BLaER1 treated with 17β-estradiol and CSF1 and Interleukin-3, amounts not matched to agents 10 nM and 100 nM (cell line): ENCODE measurements around the gene SEMA6A.
"Not testable (repeated sequence)": the region's sequence is repeated elsewhere in the genome, so short reads cannot be mapped to it uniquely, and the experiment has no call there.

Source experiments
- H3K27ac ChIP-seq, 11 experiments: shearing (Covaris generic); formaldehyde crosslinking; 2 replicates each; pipeline ENCODE4 v1.8.1; 2022
- H3K27me3 ChIP-seq, 11 experiments: shearing (Covaris generic); formaldehyde crosslinking; 2 replicates each; pipeline ENCODE4 v1.8.1; 2022
- H3K36me3 ChIP-seq, 11 experiments: shearing (Covaris generic); formaldehyde crosslinking; 2 replicates each; pipeline ENCODE4 v1.8.1; 2022
- H3K4me1 ChIP-seq, 10 experiments: shearing (Covaris generic); formaldehyde crosslinking; 2 replicates each; pipeline ENCODE4 v1.8.1; 2022
- H3K4me2 ChIP-seq, 11 experiments: shearing (Covaris generic); formaldehyde crosslinking; 2 replicates each; pipeline ENCODE4 v1.8.1; 2022
- H3K4me3 ChIP-seq, 10 experiments: shearing (Covaris generic); formaldehyde crosslinking; 2 replicates each; pipeline ENCODE4 v1.8.1; 2022
- H3K9ac ChIP-seq, 11 experiments: shearing (Covaris generic); formaldehyde crosslinking; 2 replicates each; pipeline ENCODE4 v1.8.1; 2022
- H3K9me3 ChIP-seq, 11 experiments: shearing (Covaris generic); formaldehyde crosslinking; replicated peaks in 1 of 11; 2 replicates each; pipeline ENCODE4 v1.8.1; 2022
- H4K20me1 ChIP-seq, 11 experiments: shearing (Covaris generic); formaldehyde crosslinking; 2 replicates each; pipeline ENCODE4 v1.8.1; 2022
- Cebpa-rat ChIP-seq, 11 experiments: shearing (Covaris generic); IDR thresholded peaks; 2 replicates each; pipeline ENCODE4 v1.8.1; 2022

The SEMA6A gene

DNA sequence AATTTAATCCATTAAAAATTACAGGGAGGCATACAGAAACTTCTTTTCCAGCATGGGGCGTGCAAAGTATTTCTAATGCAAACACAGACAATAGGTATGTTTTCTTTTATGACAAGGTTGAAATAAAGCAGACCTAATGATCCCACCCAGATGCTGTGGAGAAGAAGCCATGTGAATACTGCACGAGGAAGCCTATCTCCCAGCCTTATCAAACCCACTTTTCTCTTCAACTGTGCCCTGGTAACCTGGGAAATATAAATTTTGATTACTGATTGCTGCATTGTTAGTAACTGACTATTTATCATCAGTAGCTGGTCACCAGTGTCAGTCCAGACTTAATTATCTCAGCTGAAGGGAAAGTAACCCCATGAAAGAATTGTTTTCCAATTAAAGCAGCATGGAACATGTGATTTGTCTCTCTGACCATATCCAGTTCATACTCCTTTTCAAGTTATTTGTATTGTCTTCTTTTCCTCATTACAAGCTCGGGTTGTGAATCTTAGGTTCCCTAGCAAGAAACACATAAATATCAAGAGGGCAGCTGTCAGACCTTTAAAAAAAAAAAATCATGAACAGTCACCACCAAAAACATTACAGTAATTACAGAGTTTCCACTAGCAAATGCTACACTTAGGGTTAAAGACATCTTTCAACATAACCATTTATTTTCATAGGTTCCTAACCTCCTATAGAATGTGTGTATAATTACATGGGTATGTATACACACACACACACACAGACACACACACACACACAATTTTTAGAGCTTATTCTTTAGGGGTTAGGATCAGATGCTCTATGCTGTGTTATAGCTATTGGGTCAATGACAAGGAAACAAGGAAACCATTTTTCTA is 50.3 kb downstream of the SEMA6A start:
- Histone ChIP-seq H3K36me3 (no peaks in the 10 kb centered on the region), H3K4me3 (no peak overlapping the region), H3K27ac (no peak overlapping the region), H3K4me1 (peaks cover 5 to 31% (median 26%) of the 10 kb centered on the region in 10 experiments; a peak in 19 of 20 replicates), H3K27me3 (no peaks in the 10 kb centered on the region), H4K20me1 (no peaks in the 10 kb centered on the region), H3K9me3 (no peaks in the 10 kb centered on the region), H3K4me2 (no peak overlapping the region), H3K9ac (no peak overlapping the region)
- no peak for TF ChIP-seq Cebpa-rat (IDR thresholded peaks at IDR 0.05)

DNA sequence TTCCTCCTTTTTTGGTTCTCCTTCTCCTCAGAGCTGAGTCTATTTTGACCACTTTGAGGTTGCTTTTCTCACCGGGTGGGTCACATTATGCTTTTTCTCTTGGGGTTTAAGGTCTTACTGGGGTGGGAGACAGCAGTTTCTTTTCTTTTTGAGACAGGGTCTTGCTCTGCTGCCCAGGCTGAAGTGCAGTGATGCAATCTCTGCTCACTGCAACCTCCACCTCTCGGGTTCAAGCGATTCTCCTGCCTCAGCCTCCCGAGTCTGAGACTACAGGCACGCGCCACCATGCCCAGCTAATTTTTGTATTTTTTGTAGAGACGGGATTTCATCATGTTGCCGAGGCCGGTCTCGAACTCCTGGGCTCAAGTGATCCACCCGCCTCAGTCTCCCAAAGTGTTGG is 51.4 kb downstream of the SEMA6A start:
- peaks cover 5 to 31% (median 26%) of the 10 kb centered on the region in 10 experiments; a peak in 19 of 20 replicates for H3K4me1 ChIP-seq

DNA sequence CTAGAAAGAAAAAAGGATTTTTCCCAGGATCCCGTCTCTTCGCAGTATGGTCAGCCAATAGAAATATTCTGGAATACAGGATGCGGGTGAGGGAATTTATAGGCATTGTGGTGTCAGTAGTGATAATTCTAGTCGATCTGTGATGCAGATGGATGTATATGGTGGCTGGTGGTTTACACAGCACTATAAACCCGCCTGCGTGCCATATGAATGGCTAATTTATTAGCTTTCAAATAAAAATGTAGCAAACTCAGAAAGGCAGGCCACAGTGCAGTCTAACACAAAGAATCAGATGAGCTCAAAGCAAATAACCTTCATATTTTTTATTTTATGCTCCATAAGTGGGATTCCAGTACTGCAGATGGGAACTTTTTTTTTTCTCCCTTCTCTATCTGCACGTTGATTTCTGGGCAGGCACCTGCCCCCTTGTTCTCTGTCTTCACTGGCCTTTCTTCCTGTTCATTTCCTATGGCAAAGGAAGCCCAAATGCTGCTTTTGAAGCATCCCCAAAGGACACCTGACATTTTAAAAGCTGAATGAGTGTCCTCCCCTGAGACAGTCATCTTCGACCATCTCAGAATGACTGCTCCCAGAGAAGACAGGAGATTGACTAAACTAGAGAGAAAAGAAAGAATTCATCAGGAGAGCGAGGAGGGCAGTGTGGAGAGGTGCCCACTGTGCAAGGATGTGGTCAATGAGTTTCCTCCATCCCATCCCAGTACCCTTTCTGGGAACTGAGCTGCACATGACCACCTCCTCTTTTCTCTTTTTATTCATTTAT is 52.1 kb downstream of the SEMA6A start:
- no peak overlapping the region for H3K4me3 ChIP-seq
- peaks cover 5 to 31% (median 26%) of the 10 kb centered on the region in 10 experiments; a peak in 19 of 20 replicates for H3K4me1 ChIP-seq
- TF ChIP-seq Cebpa-rat (IDR thresholded peaks at IDR 0.05), result no peak
- H3K36me3 ChIP-seq, result no peaks in the 10 kb centered on the region
- no peak overlapping the region; a peak in 1 of 22 replicates for H3K27ac ChIP-seq
- H3K27me3 ChIP-seq, result no peaks in the 10 kb centered on the region
- no peaks in the 10 kb centered on the region for H4K20me1 ChIP-seq
- H3K9me3 ChIP-seq, result no peaks in the 10 kb centered on the region
- peak overlapping the region in 8 of 11 experiments; percentile 0 to 60 (median 46); a peak in 14 of 22 replicates for H3K4me2 ChIP-seq
- H3K9ac ChIP-seq, result no peak overlapping the region

More for the DNA sequence above, 51.4 kb downstream of the SEMA6A start:
- H3K36me3 ChIP-seq, H3K27me3 ChIP-seq, H3K27ac ChIP-seq, H3K9ac ChIP-seq, H3K9me3 ChIP-seq, H3K4me3 ChIP-seq, H4K20me1 ChIP-seq: not testable (repeated sequence)
- peak overlapping the region in 7 of 11 experiments; percentile 41 to 60 (median 48); a peak in 14 of 22 replicates for H3K4me2 ChIP-seq

DNA sequence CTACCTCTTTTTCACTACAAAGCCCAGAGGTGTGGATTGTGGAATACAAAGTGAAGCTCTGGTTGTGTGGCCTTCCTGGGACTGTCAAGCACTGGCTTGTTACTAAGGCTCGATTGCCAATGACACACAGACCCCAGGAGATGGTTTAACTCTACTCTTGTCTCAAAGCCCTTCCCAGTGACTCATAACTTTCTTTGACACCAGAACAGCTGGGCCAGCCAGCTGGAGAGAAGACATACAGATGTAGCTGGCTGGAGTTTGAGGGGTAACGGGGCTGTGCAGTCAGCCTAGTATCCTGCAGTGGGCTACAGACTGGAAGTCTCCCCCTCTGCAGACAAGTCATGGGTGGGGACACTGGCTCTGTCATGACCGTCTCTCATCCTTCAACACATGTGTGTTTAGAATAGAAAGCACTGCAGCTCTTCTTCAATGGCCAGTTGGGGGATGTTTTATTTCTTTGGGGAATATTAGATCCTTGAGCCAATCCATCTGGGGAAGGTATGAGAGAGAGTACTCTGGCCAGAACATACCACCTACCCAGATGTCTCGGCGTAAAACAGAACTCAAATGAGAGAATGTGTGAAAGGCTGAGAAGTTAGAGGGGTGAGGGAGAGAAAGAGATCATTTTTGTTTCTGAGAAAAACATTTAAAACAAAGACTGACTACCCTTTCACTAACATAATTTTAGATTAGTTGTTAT is 53.3 kb downstream of the SEMA6A start:
- H3K4me3 ChIP-seq, result no peak overlapping the region
- TF ChIP-seq Cebpa-rat (IDR thresholded peaks at IDR 0.05), result no peak
- no peaks in the 10 kb centered on the region for H3K9me3 ChIP-seq
- no peaks in the 10 kb centered on the region for H3K36me3 ChIP-seq
- H3K4me2 ChIP-seq, result peak overlapping the region in 10 of 11 experiments; percentile 5 to 56 (median 30); a peak in 19 of 22 replicates
- H3K4me1 ChIP-seq, result peaks cover 5 to 31% (median 26%) of the 10 kb centered on the region in 10 experiments; a peak in 19 of 20 replicates
- H3K9ac ChIP-seq, result no peak overlapping the region
- no peaks in the 10 kb centered on the region for H4K20me1 ChIP-seq
- H3K27ac ChIP-seq, result peak overlapping the region in 4 of 11 experiments; percentile 25 to 63 (median 42); a peak in 5 of 22 replicates
- H3K27me3 ChIP-seq, result no peaks in the 10 kb centered on the region

DNA sequence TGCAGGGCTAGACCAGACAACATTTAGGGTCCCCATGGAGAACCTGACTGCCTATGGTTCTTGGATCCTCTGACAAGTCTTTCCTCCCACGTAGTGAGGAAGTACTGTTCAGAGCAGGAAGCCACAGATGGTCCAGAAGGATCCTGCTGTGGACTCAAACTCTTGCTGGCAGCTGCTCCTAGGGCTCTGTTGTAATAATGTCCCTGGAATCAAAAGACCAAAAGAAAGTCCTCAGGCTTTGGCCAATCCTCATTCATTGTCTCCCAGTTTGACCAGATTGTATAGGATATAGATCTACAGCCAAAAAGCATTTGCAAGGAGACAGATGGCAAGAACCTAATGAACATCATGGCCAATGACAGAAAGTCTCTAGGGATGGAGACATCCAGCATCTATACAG is 53.9 kb downstream of the SEMA6A start:
- Histone ChIP-seq H3K27me3 (no peaks in the 10 kb centered on the region), H4K20me1 (no peaks in the 10 kb centered on the region), H3K36me3 (no peaks in the 10 kb centered on the region), H3K9me3 (no peaks in the 10 kb centered on the region), H3K9ac (no peak overlapping the region), H3K27ac (peak overlapping the region in 4 of 11 experiments; percentile 25 to 63 (median 42); a peak in 5 of 22 replicates), H3K4me1 (peaks cover 5 to 35% (median 27%) of the 10 kb centered on the region in 10 experiments; a peak in 19 of 20 replicates), H3K4me2 (peak overlapping the region in 10 of 11 experiments; percentile 5 to 56 (median 30); a peak in 19 of 22 replicates), H3K4me3 (no peak overlapping the region)
- TF ChIP-seq Cebpa-rat (IDR thresholded peaks at IDR 0.05), result no peak

DNA sequence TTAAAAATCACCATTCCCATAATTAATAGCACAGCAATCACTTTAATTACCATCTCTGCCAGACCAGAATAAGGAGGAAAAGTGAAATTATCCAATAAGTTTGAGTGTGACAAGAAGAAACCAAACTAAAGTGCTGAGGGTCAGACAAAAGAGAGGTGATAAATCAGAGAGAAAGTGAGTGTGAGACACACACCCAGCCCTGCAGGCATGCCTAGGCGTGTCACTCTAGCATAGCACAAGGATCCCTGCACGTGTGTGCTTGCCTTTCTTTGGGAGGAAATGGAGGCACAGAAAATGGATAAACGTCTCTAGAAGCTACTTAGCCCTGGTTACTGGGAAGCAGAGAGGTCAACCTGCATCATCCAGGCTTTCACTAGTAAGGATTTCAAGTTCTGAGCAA is 56.2 kb downstream of the SEMA6A start:
- no peak for TF ChIP-seq Cebpa-rat (IDR thresholded peaks at IDR 0.05)
- Histone ChIP-seq H4K20me1 (no peaks in the 10 kb centered on the region), H3K4me1 (peaks cover 5 to 35% (median 27%) of the 10 kb centered on the region in 10 experiments; a peak in 19 of 20 replicates)

DNA sequence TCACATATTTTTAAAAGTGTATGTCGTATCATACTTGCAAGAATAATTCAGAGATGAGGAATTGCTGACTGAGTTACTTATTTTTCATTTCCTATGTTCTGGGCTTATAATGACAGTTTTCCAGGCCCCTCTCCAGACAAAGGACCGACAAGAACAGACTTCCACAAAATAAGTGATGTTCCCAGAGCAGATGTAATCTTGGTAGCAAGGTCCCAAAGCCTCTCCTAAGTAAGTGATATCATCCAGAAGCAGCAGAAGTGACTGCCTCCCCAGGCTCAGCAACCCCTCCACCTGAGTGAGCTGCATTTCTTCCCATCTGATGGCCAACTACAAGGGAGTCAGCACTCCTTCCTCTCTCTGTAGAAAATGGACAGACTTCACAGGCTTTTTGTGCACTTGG is 57.1 kb downstream of the SEMA6A start:
- H3K4me3 ChIP-seq, result no peak overlapping the region
- no peak overlapping the region for H3K9ac ChIP-seq
- H3K4me1 ChIP-seq, result peaks cover 0 to 26% (median 18%) of the 10 kb centered on the region in 10 experiments; a peak in 17 of 20 replicates
- no peak overlapping the region for H3K4me2 ChIP-seq
- H3K36me3 ChIP-seq, result no peaks in the 10 kb centered on the region
- no peak overlapping the region for H3K27ac ChIP-seq
- H3K27me3 ChIP-seq, result no peaks in the 10 kb centered on the region
- H3K9me3 ChIP-seq, result peaks cover 0 to 4% (median 0%) of the 10 kb centered on the region in 11 experiments; a peak in 1 of 22 replicates
- no peaks in the 10 kb centered on the region for H4K20me1 ChIP-seq
- TF ChIP-seq Cebpa-rat (IDR thresholded peaks at IDR 0.05), result no peak

More for the DNA sequence above, 56.2 kb downstream of the SEMA6A start:
- Histone ChIP-seq H3K27ac (no peak overlapping the region), H3K27me3 (no peaks in the 10 kb centered on the region), H3K4me3 (no peak overlapping the region), H3K36me3 (no peaks in the 10 kb centered on the region), H3K9me3 (peaks cover 0 to 4% (median 0%) of the 10 kb centered on the region in 11 experiments; a peak in 1 of 22 replicates), H3K4me2 (no peak overlapping the region), H3K9ac (no peak overlapping the region)

DNA sequence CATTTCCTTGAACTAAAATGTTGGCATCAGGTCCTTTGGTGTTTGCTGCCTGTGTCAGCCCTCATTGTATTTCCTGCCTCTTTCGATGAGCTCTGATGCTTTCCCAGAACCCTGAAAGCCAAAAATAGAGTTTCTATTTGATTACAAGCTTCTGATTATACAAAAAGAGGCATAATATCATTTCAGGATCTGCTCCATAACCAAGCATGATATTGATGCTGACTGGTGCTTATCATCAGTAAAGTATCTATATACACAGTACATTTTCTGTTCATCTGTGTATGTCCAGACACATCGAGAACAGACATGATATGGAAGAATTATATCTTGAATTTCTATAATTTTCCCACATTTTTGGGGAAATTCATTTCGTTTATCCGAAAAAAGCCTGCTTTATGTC is 58.6 kb downstream of the SEMA6A start:
- Histone ChIP-seq H3K27me3 (no peaks in the 10 kb centered on the region), H3K4me2 (peak overlapping the region in 4 of 11 experiments; percentile 4 to 20 (median 12); a peak in 3 of 22 replicates), H3K4me1 (peaks cover 0 to 13% (median 7%) of the 10 kb centered on the region in 10 experiments; a peak in 16 of 20 replicates), H3K27ac (no peak overlapping the region), H3K4me3 (no peak overlapping the region), H4K20me1 (no peaks in the 10 kb centered on the region), H3K9me3 (peaks cover 0 to 4% (median 0%) of the 10 kb centered on the region in 11 experiments; a peak in 1 of 22 replicates), H3K9ac (no peak overlapping the region), H3K36me3 (no peaks in the 10 kb centered on the region)
- no peak for TF ChIP-seq Cebpa-rat (IDR thresholded peaks at IDR 0.05)
